Liver (tissue), 9 donors: ENCODE data around the gene SF3B5. TPM values are rescaled to one million over a fixed set of nuclear protein-coding genes. Genes with fewer than 3 reads are reported as not detected.
"Not testable (repeated sequence)": the region's sequence is repeated elsewhere in the genome, so short reads cannot be mapped to it uniquely, and the experiment has no call there.

Experiments used
- DNase-seq: peaks from one replicate; pipeline ENCODE4 v3.0.0-alpha.2; 2017; ENCODE audit warnings: low spot score
- H3K27ac ChIP-seq, 2 donors: one replicate each; pipeline ENCODE4 v1.7.0; 2013; ENCODE audit warnings: inconsistent platforms in 2 of 2, low read length in 2 of 2, control low read depth in 1 of 2, low read depth in 1 of 2, mild to moderate bottlenecking in 1 of 2
- H3K27me3 ChIP-seq, 4 donors: one replicate each; pipeline versions ENCODE4 v1.6.1 to v1.7.0; 2013; ENCODE audit warnings: low read length in 3 of 4, inconsistent platforms in 1 of 4, mild to moderate bottlenecking in 1 of 4, moderate library complexity in 1 of 4; ENCODE audit not compliant: control insufficient read depth in 4 of 4, insufficient read depth in 4 of 4
- H3K36me3 ChIP-seq, 4 donors: one replicate each; pipeline versions ENCODE4 v1.6.1 to v1.7.0; 2013; ENCODE audit warnings: low read length in 3 of 4, mild to moderate bottlenecking in 3 of 4, low read depth in 1 of 4, moderate library complexity in 1 of 4; ENCODE audit not compliant: control insufficient read depth in 4 of 4, insufficient read depth in 3 of 4
- H3K4me1 ChIP-seq, 4 donors: one replicate each; pipeline versions ENCODE4 v1.6.1 to v1.7.0; 2013; ENCODE audit warnings: low read length in 3 of 4, mild to moderate bottlenecking in 3 of 4, moderate library complexity in 1 of 4; ENCODE audit not compliant: control insufficient read depth in 4 of 4, insufficient read depth in 4 of 4
- H3K4me3 ChIP-seq, 3 donors: one replicate each; pipeline versions ENCODE4 v1.6.1 to v1.7.0; 2013; ENCODE audit warnings: low read length in 3 of 3, control low read depth in 1 of 3, low read depth in 1 of 3, mild to moderate bottlenecking in 1 of 3
- H3K9ac ChIP-seq, 2 donors: one replicate each; pipeline ENCODE4 v1.7.0; 2013; ENCODE audit warnings: low read length in 2 of 2, mild to moderate bottlenecking in 2 of 2, moderate library complexity in 2 of 2, control low read depth in 1 of 2, low read depth in 1 of 2
- H3K9me3 ChIP-seq, 4 donors: one replicate each; pipeline versions ENCODE4 v1.6.1 to v1.7.0; 2013; ENCODE audit warnings: low read length in 3 of 4; ENCODE audit not compliant: control insufficient read depth in 4 of 4
- ATF3 ChIP-seq: IDR thresholded peaks from 2 replicates; pipeline ENCODE4 v1.6.1; 2016; ENCODE audit warnings: antibody characterized with exemption
- EGR1 ChIP-seq, 2 donors: IDR thresholded peaks; 2 replicates each; pipeline ENCODE4 v1.6.1; 2016 to 2018; ENCODE audit warnings: antibody characterized with exemption in 2 of 2, low read depth in 2 of 2
- FOXA1 ChIP-seq: IDR thresholded peaks from 2 replicates; pipeline ENCODE4 v1.6.1; 2016; ENCODE audit warnings: antibody characterized with exemption
- FOXA2 ChIP-seq: IDR thresholded peaks from 2 replicates; pipeline ENCODE4 v1.6.1; 2016; ENCODE audit warnings: antibody characterized with exemption
- HNF4A ChIP-seq, 2 donors: conservative IDR thresholded peaks; 2 replicates each; pipeline ENCODE4 v1.6.1; 2016; ENCODE audit warnings: antibody characterized with exemption in 2 of 2, mild to moderate bottlenecking in 2 of 2
- HNF4G ChIP-seq: IDR thresholded peaks from 2 replicates; pipeline ENCODE4 v1.6.1; 2016; ENCODE audit warnings: antibody characterized with exemption
- JUND ChIP-seq, 2 donors: IDR thresholded peaks; 2 replicates each; pipeline ENCODE4 v1.6.1; 2016; ENCODE audit warnings: antibody characterized with exemption in 2 of 2
- MAX ChIP-seq: IDR thresholded peaks from 2 replicates; pipeline ENCODE4 v1.6.1; 2016; ENCODE audit warnings: antibody characterized with exemption
- NR2F2 ChIP-seq: IDR thresholded peaks from 2 replicates; pipeline ENCODE4 v1.6.1; 2016; ENCODE audit warnings: antibody characterized with exemption
- RAD21 ChIP-seq, 2 donors: IDR thresholded peaks; 2 replicates each; pipeline ENCODE4 v1.6.1; 2016; ENCODE audit warnings: antibody characterized with exemption in 2 of 2, mild to moderate bottlenecking in 2 of 2
- REST ChIP-seq: IDR thresholded peaks from 2 replicates; pipeline ENCODE4 v1.6.1; 2016; ENCODE audit warnings: antibody characterized with exemption, mild to moderate bottlenecking
- RXRA ChIP-seq, 2 donors: IDR thresholded peaks; 2 replicates each; pipeline ENCODE4 v1.6.1; 2017 to 2018; ENCODE audit warnings: antibody characterized with exemption in 2 of 2, mild to moderate bottlenecking in 1 of 2
- SP1 ChIP-seq: IDR thresholded peaks from 2 replicates; pipeline ENCODE4 v1.6.1; 2018; ENCODE audit warnings: antibody characterized with exemption, mild to moderate bottlenecking
- TAF1 ChIP-seq: conservative IDR thresholded peaks from 2 replicates; pipeline ENCODE4 v1.6.1; 2016; ENCODE audit warnings: antibody characterized with exemption, mild to moderate bottlenecking
- YY1 ChIP-seq: IDR thresholded peaks from 2 replicates; pipeline ENCODE4 v1.6.1; 2016; ENCODE audit warnings: antibody characterized with exemption, mild to moderate bottlenecking
- ZBTB33 ChIP-seq: IDR thresholded peaks from 2 replicates; pipeline ENCODE4 v1.6.1; 2016; ENCODE audit warnings: antibody characterized with exemption
- WGBS: extraction: QIAGEN DNeasy Blood & Tissue Kit; methylation state at CpG from one replicate; pipeline ENCODE4 v1.1.7; 2013; 5-methylcytosine and 5-hydroxymethylcytosine counted together
- polyA plus RNA-seq, 2 donors: library from polyadenylated mRNA; stranded (reverse) in 1 of 2; unstranded in 1 of 2; fragments of 200-250 nt in 1 of 2; fragments of >200 nt in 1 of 2; fragmentation: Nextera tagmentation in 1 of 2; extraction: Ambion mirVana in 1 of 2; gene quantifications; one replicate each; pipeline versions ENCODE4 v1.2.1 to v1.2.3, GENCODE V29; 2013 to 2015
- total RNA-seq, 2 donors: library from RNA; depleted of rRNA; stranded (reverse); fragments of >200 nt; gene quantifications; one replicate each; pipeline ENCODE4 v1.2.3, GENCODE V29; 2014
- TF ChIP-seq, protein P1 (sequence below): fragments of 150-350 bp; IDR thresholded peaks from 2 replicates; pipeline ENCODE4 v1.5.1; 2017; ENCODE audit warnings: improper control_type of control experiment, low read depth, low read length; ENCODE audit not compliant: missing input control
- donor health status: healthy.
- donor health status: healthy.
- donor health status: healthy.
- donor health status: healthy.
- donor health status: healthy.

The SF3B5 gene
- total and polyA plus RNA-seq, 4 donors: 51.8 to 178 (median 96.9) TPM

- DNase-seq: no peak
- H3K4me3 ChIP-seq: no peak overlapping the region
- no peaks in the 10 kb centered on the region for H3K36me3 ChIP-seq
- H3K4me1 ChIP-seq: no peaks in the 10 kb centered on the region
- H3K27me3 ChIP-seq: no peaks in the 10 kb centered on the region
- no peak overlapping the region for H3K27ac ChIP-seq
- no peaks in the 10 kb centered on the region for H3K9me3 ChIP-seq
- no peak overlapping the region for H3K9ac ChIP-seq
- WGBS: 78% methylated on average over 5 of the region's 5 CpGs
- TF ChIP-seq ATF3: no peak
- TF ChIP-seq YY1: no peak
- no peak for TF ChIP-seq NR2F2
- TF ChIP-seq FOXA2: no peak
- TF ChIP-seq RAD21 (IDR thresholded peaks at IDR 0.05): no peak
- TF ChIP-seq JUND (IDR thresholded peaks at IDR 0.05): no peak
- TF ChIP-seq, protein P1, sequence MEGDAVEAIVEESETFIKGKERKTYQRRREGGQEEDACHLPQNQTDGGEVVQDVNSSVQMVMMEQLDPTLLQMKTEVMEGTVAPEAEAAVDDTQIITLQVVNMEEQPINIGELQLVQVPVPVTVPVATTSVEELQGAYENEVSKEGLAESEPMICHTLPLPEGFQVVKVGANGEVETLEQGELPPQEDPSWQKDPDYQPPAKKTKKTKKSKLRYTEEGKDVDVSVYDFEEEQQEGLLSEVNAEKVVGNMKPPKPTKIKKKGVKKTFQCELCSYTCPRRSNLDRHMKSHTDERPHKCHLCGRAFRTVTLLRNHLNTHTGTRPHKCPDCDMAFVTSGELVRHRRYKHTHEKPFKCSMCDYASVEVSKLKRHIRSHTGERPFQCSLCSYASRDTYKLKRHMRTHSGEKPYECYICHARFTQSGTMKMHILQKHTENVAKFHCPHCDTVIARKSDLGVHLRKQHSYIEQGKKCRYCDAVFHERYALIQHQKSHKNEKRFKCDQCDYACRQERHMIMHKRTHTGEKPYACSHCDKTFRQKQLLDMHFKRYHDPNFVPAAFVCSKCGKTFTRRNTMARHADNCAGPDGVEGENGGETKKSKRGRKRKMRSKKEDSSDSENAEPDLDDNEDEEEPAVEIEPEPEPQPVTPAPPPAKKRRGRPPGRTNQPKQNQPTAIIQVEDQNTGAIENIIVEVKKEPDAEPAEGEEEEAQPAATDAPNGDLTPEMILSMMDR: no peak
- TF ChIP-seq ZBTB33: no peak
- TF ChIP-seq SP1: no peak
- TF ChIP-seq TAF1: no peak
- no peak for TF ChIP-seq RXRA (IDR thresholded peaks at IDR 0.05)
- TF ChIP-seq HNF4A (conservative IDR thresholded peaks at IDR 0.05): no peak
- no peak for TF ChIP-seq EGR1 (IDR thresholded peaks at IDR 0.05; ENCODE audit: low read depth in 2 of 2)
- no peak for TF ChIP-seq FOXA1
- TF ChIP-seq REST: no peak
- TF ChIP-seq HNF4G: no peak
- TF ChIP-seq MAX: no peak
Measured at GRCh38 chr6:144133225-144133821, 38.0 kb upstream of the SF3B5 start.

DNA sequence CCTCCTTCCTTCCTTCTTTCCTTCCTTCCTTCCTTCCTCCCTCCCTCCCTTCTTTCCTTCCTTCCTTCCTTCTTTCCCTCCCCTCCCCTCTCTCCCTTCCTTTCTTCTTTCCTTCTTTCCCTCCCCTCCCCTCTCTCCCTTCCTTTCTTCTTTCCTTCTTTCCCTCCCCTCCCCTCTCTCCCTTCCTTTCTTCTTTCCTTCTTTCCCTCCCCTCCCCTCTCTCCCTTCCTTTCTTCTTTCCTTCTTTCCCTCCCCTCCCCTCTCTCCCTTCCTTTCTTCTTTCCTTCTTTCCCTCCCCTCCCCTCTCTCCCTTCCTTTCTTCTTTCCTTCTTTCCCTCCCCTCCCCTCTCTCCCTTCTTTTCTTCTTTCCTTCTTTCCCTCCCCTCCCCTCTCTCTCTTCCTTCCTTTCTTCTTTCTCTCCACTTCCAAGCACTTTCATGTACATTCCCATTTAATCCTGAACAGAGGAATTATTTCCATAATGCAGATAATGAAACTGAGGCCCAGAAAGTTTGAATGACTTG is 36.9 kb upstream of the SF3B5 start:
- not testable (repeated sequence) for H3K27me3 ChIP-seq, H3K4me1 ChIP-seq, H3K9me3 ChIP-seq, H3K9ac ChIP-seq, H3K27ac ChIP-seq, DNase-seq, H3K36me3 ChIP-seq, H3K4me3 ChIP-seq
